Measurements from ENCODE around the gene PRKCSH. TPM values are rescaled to one million over a fixed set of nuclear protein-coding genes. Genes with fewer than 3 reads are reported as not detected.

Gene PRKCSH
- total and polyA plus RNA-seq, 10 of the 15 experiments (the other 5 are each of a cell fraction or from before 2014, with no cell fraction given) = 1.1 to 280 (median 44.1) TPM

- TF ChIP-seq CUX1 (IDR thresholded peaks at IDR 0.05; ENCODE audit: insufficient replicate concordance, low read depth, low read length) (no peak), FOXK2 (IDR thresholded peaks at IDR 0.05) (no peak), FOS (IDR thresholded peaks at IDR 0.05; ENCODE audit: borderline replicate concordance, extremely low read depth, insufficient read length) (no peak), PAX8 (IDR thresholded peaks at IDR 0.05) (no peak), SUPT20H (IDR thresholded peaks at IDR 0.05; ENCODE audit: borderline replicate concordance, control insufficient read depth, low read depth, low read length) (no peak), NR2C2 (IDR thresholded peaks at IDR 0.05; ENCODE audit: borderline replicate concordance, control insufficient read depth, insufficient read length, low read depth) (no peak), CTCF (IDR thresholded peaks at IDR 0.05 in 2 of 3, conservative IDR thresholded peaks at IDR 0.05 in 1 of 3; ENCODE audit: control insufficient read depth in 2 of 3, extremely low read depth in 1 of 3, insufficient read depth in 1 of 3, low read depth in 3 of 3, low read length in 3 of 3) (peak; percentile 87 to 94 (median 93)), E2F4 (IDR thresholded peaks at IDR 0.05; ENCODE audit: low read depth, low read length) (peak; percentile 81), NFYB (IDR thresholded peaks at IDR 0.05; ENCODE audit: insufficient read depth, low read depth, low read length) (peak; percentile 95), ZBTB40 (IDR thresholded peaks at IDR 0.05; ENCODE audit: borderline replicate concordance) (peak; percentile 97), ZBED1 (IDR thresholded peaks at IDR 0.05; ENCODE audit: borderline replicate concordance) (no peak), NRF1 (conservative IDR thresholded peaks at IDR 0.05; ENCODE audit: low read depth, low read length) (no peak; the same call in 1 of the 2 replicates), MLLT1 (IDR thresholded peaks at IDR 0.05) (peak; percentile 86), IRF4 (IDR thresholded peaks at IDR 0.05; ENCODE audit: low read depth, low read length) (no peak)
Measured at GRCh38 chr19:11435057-11435832, at the start of gene PRKCSH, which contains the start of gene ODAD3 (continued).

Measured in GM12878 (cell line).